HepG2 (cell line): ENCODE results near the gene SYMPK. TPM values are rescaled to one million over a fixed set of nuclear protein-coding genes. Genes with fewer than 3 reads are reported as not detected.

Experiments used
- ATAC-seq: fragments of 200-7000 bp; cut with Tn5 transposase; 3 replicates; pipeline ENCODE4 v1.9.1; 2020; ENCODE audit warnings: mild to moderate bottlenecking, moderate library complexity
- BruUV-seq: library from RNA; stranded (reverse); fragments of 400-500 nt; replicated peaks from 2 replicates; lab custom pipeline; 2021; lab: Mats Ljungman, UMichigan
- CTCF ChIA-PET: fragments of 300-600 bp; formaldehyde crosslinking; extraction: SDS; loops from one replicate; lab custom pipeline; 2021; ENCODE audit warnings: low total read pairs, inconsistent platforms, low intra/inter-chr PET ratio; lab: Yijun Ruan, JAX
- POLR2A ChIA-PET: fragments of 350-600 bp; sonication (Branson Sonifier 250); formaldehyde crosslinking; loops from one replicate; lab custom pipeline; 2020; ENCODE audit warnings: antibody characterized with exemption, inconsistent platforms; lab: Yijun Ruan, JAX
- DNase-seq: peaks from one replicate; pipeline ENCODE4 v3.0.0-alpha.2; 2015; ENCODE audit warnings: low spot score
- FAIRE-seq: peaks from 3 replicates; lab custom pipeline; 2011; peaks lifted over from hg19 to GRCh38; lab: Jason Lieb, UNC
- H2AFZ ChIP-seq: one replicate; pipeline ENCODE4 v1.6.1; 2011; ENCODE audit warnings: low read length, inconsistent platforms
- H3K27ac ChIP-seq: fragments of 300-600 bp; 3 replicates; pipeline ENCODE4 v1.8.0; 2011; ENCODE audit warnings: mixed run types, mild to moderate bottlenecking, mixed read lengths, low read length, inconsistent platforms; ENCODE audit not compliant: insufficient read depth; ENCODE audit errors: extremely low read length
- H3K27me3 ChIP-seq, 2 experiments: fragments of 200-600 bp in 1 of 2; 2 replicates in 1 of 2; 3 replicates in 1 of 2; pipeline versions ENCODE4 v1.6.0 to v1.8.0; 2011; ENCODE audit warnings: low read length in 2 of 2, mild to moderate bottlenecking in 2 of 2, moderate library complexity in 2 of 2, inconsistent platforms in 1 of 2; ENCODE audit not compliant: insufficient read depth in 2 of 2, control insufficient read depth in 1 of 2
- H3K36me3 ChIP-seq, 2 experiments: fragments of 200-600 bp in 1 of 2; replicated peaks in 1 of 2; 2 replicates in 1 of 2; 3 replicates in 1 of 2; pipeline versions ENCODE4 v1.5.1 to v1.8.0; 2011; ENCODE audit warnings: low read length in 2 of 2, inconsistent platforms in 1 of 2; ENCODE audit not compliant: insufficient read depth in 2 of 2, control insufficient read depth in 1 of 2
- H3K4me1 ChIP-seq: 2 replicates; pipeline ENCODE4 v1.5.1; 2012; ENCODE audit warnings: low read length, inconsistent platforms; ENCODE audit not compliant: insufficient read depth
- H3K4me2 ChIP-seq: 2 replicates; pipeline ENCODE4 v1.6.0; 2011; ENCODE audit warnings: low read depth, low read length, inconsistent platforms
- H3K4me3 ChIP-seq, 3 experiments: fragments of 200-600 bp in 1 of 3; sonication (generic), shearing (Covaris generic) in 1 of 3; replicated peaks in 1 of 3; 2 replicates each; pipeline ENCODE4 v1.5.1; 2011 to 2016; ENCODE audit warnings: low read length in 3 of 3, inconsistent platforms in 2 of 3, low read depth in 2 of 3, mild to moderate bottlenecking in 2 of 3, control low read depth in 1 of 3, mixed read lengths in 1 of 3; ENCODE audit not compliant: insufficient read depth in 1 of 3
- H3K79me2 ChIP-seq: one replicate; pipeline ENCODE4 v1.6.1; 2011; ENCODE audit warnings: low read length, inconsistent platforms; ENCODE audit not compliant: insufficient read depth
- H3K9ac ChIP-seq: 2 replicates; pipeline ENCODE4 v1.6.0; 2011; ENCODE audit warnings: mild to moderate bottlenecking, low read depth, low read length, inconsistent platforms; ENCODE audit not compliant: insufficient read depth
- H3K9me3 ChIP-seq: 2 replicates; pipeline ENCODE4 v1.5.1; 2012; ENCODE audit warnings: mild to moderate bottlenecking, low read length
- H4K20me1 ChIP-seq: 2 replicates; pipeline ENCODE4 v1.6.0; 2011; ENCODE audit warnings: inconsistent platforms, mild to moderate bottlenecking, low read length, moderate library complexity; ENCODE audit not compliant: insufficient read depth
- AKAP8 ChIP-seq: sonication (generic); formaldehyde crosslinking; IDR thresholded peaks from 2 replicates; pipeline ENCODE4 v1.5.1; 2020; ENCODE audit warnings: mild to moderate bottlenecking, missing genetic modification reagents
- EHMT2 ChIP-seq: fragments of 200-600 bp; sonication (generic); IDR thresholded peaks from 2 replicates; pipeline ENCODE4 v1.7.0; 2017; ENCODE audit warnings: antibody characterized with exemption, low read depth, low read length, borderline replicate concordance
- FOXM1 ChIP-seq: sonication (generic); formaldehyde crosslinking; IDR thresholded peaks from 2 replicates; pipeline ENCODE4 v1.5.0; 2020; ENCODE audit warnings: missing genetic modification reagents
- KDM5A ChIP-seq: fragments of 200-600 bp; sonication (generic); IDR thresholded peaks from 2 replicates; pipeline ENCODE4 v1.7.0; 2018; ENCODE audit warnings: antibody characterized with exemption, mild to moderate bottlenecking, low read length, borderline replicate concordance
- MEF2D ChIP-seq: sonication (generic); formaldehyde crosslinking; IDR thresholded peaks from 2 replicates; pipeline ENCODE4 v1.5.1; 2020; ENCODE audit warnings: mild to moderate bottlenecking, missing genetic modification reagents
- NKX3-1 ChIP-seq: sonication (generic); formaldehyde crosslinking; IDR thresholded peaks from 2 replicates; pipeline ENCODE4 v1.5.0; 2020; ENCODE audit warnings: missing genetic modification reagents
- NR2F2 ChIP-seq: IDR thresholded peaks from 2 replicates; pipeline ENCODE4 v1.6.1; 2012; ENCODE audit warnings: low read depth, inconsistent platforms, borderline replicate concordance
- RORA ChIP-seq: sonication (generic); formaldehyde crosslinking; IDR thresholded peaks from 2 replicates; pipeline ENCODE4 v1.5.0; 2020; ENCODE audit warnings: mild to moderate bottlenecking, missing genetic modification reagents, moderate library complexity
- SETDB1 ChIP-seq: sonication (generic); formaldehyde crosslinking; IDR thresholded peaks from 2 replicates; pipeline ENCODE4 v1.5.1; 2020; ENCODE audit warnings: missing genetic modification reagents, mild to moderate bottlenecking, borderline replicate concordance
- SOX13 ChIP-seq, 3 experiments: fragments of 450-650 bp in 1 of 3; sonication (generic) in 1 of 3; formaldehyde crosslinking in 1 of 3; IDR thresholded peaks in 2 of 3; conservative IDR thresholded peaks in 1 of 3; 2 replicates each; pipeline versions ENCODE4 v1.5.0 to v1.6.1; 2016 to 2020; ENCODE audit warnings: antibody characterized with exemption in 1 of 3, mild to moderate bottlenecking in 1 of 3, missing compliant biosample characterization in 1 of 3, missing genetic modification reagents in 1 of 3, moderate library complexity in 1 of 3
- TFDP1 ChIP-seq: IDR thresholded peaks from 2 replicates; pipeline ENCODE4 v1.6.1; 2016; ENCODE audit warnings: missing compliant biosample characterization, missing genetic modification reagents, borderline replicate concordance
- TRIM24 ChIP-seq: sonication (generic); formaldehyde crosslinking; IDR thresholded peaks from 2 replicates; pipeline ENCODE4 v1.8.0; 2022; ENCODE audit warnings: mild to moderate bottlenecking, missing genetic modification reagents
- WIZ ChIP-seq: sonication (generic); formaldehyde crosslinking; IDR thresholded peaks from 2 replicates; pipeline ENCODE4 v1.5.1; 2020; ENCODE audit warnings: mild to moderate bottlenecking, missing genetic modification reagents
- ZBTB20 ChIP-seq: sonication (generic); formaldehyde crosslinking; IDR thresholded peaks from 2 replicates; pipeline ENCODE4 v1.8.1; 2023; ENCODE audit warnings: missing genetic modification reagents, low read depth, mild to moderate bottlenecking, borderline replicate concordance
- ZNF317 ChIP-seq: sonication (generic); formaldehyde crosslinking; IDR thresholded peaks from 2 replicates; pipeline ENCODE4 v1.5.0; 2020; ENCODE audit warnings: mild to moderate bottlenecking, missing genetic modification reagents
- ZNF337 ChIP-seq: sonication (generic); formaldehyde crosslinking; IDR thresholded peaks from 2 replicates; pipeline ENCODE4 v1.5.1; 2020; ENCODE audit warnings: missing genetic modification reagents, low read depth, mild to moderate bottlenecking, borderline replicate concordance
- ZNF451 ChIP-seq: sonication (generic); formaldehyde crosslinking; IDR thresholded peaks from 2 replicates; pipeline ENCODE4 v1.5.0; 2020; ENCODE audit warnings: mild to moderate bottlenecking, missing genetic modification reagents
- ZNF567 ChIP-seq: sonication (generic); formaldehyde crosslinking; IDR thresholded peaks from 2 replicates; pipeline ENCODE4 v1.8.1; 2023; ENCODE audit warnings: mild to moderate bottlenecking, missing genetic modification reagents, borderline replicate concordance
- ZNF605 ChIP-seq: sonication (generic); formaldehyde crosslinking; IDR thresholded peaks from 2 replicates; pipeline ENCODE4 v1.8.0; 2022; ENCODE audit warnings: mild to moderate bottlenecking, missing genetic modification reagents
- ZNF891 ChIP-seq: sonication (generic); formaldehyde crosslinking; IDR thresholded peaks from 2 replicates; pipeline ENCODE4 v1.5.0; 2020; ENCODE audit warnings: mild to moderate bottlenecking, missing genetic modification reagents
- ZSCAN31 ChIP-seq: sonication (generic); formaldehyde crosslinking; IDR thresholded peaks from 2 replicates; pipeline ENCODE4 v1.5.0; 2020; ENCODE audit warnings: low read depth, mild to moderate bottlenecking, missing genetic modification reagents
- WGBS: methylation state at CpG from one replicate; pipeline ENCODE4 v1.1.6; 2017; ENCODE audit warnings: low lambda C conversion rate; 5-methylcytosine and 5-hydroxymethylcytosine counted together
- in situ Hi-C: cut with HindIII; loops from 2 replicates; pipeline ENCODE4 v1.10.0; 2017; ENCODE audit warnings: low pct_unique_long_range_greater_than_20kb; ENCODE audit not compliant: extremely low pct_ligation_motif_present
- intact Hi-C: fragments of 100-400 bp; cut with micrococcal nuclease; formaldehyde crosslinking; loops from one replicate; pipeline ENCODE4 v1.10.0; 2022; ENCODE audit not compliant: unreplicated experiment
- polyA plus RNA-seq, 8 experiments: library from polyadenylated mRNA; depleted of rRNA in 3 of 8; stranded (reverse) in 7 of 8; unstranded in 1 of 8; fragments of >200 nt; fragmentation: Illumina TruSeq in 4 of 8; extraction: Trizol in 4 of 8; gene quantifications; 2 replicates each; pipeline versions ENCODE4 v1.2.1 to v1.2.3, GENCODE V29; 2011 to 2016; ENCODE audit warnings: low read depth in 4 of 8, missing spikeins in 1 of 8, mixed read lengths in 1 of 8; ENCODE audit not compliant: insufficient read depth in 1 of 8
- total RNA-seq, 5 experiments: library from RNA; depleted of rRNA; stranded (reverse); fragments of >200 nt; fragmentation: Illumina TruSeq; extraction: Trizol; gene quantifications; 2 replicates each; pipeline ENCODE4 v1.2.3, GENCODE V29; 2016; ENCODE audit warnings: low read depth in 1 of 5
- TF ChIP-seq, protein P1 (sequence below): sonication (generic); formaldehyde crosslinking; IDR thresholded peaks from 2 replicates; pipeline ENCODE4 v1.8.1; 2023; ENCODE audit warnings: mild to moderate bottlenecking, missing genetic modification reagents, borderline replicate concordance
- TF ChIP-seq, protein P2 (sequence below): sonication (generic); formaldehyde crosslinking; IDR thresholded peaks from 2 replicates; pipeline ENCODE4 v1.4.0; 2020; ENCODE audit warnings: missing genetic modification reagents

Gene SYMPK
- total and polyA plus RNA-seq, 2 of the 13 experiments (the other 11 are each of a cell fraction or from before 2014, with no cell fraction given) = 21.9 to 55.7 TPM

GRCh38 chr19:45824041-45824471, 38.9 kb downstream of the SYMPK start (continued):
- TF ChIP-seq, protein P1, sequence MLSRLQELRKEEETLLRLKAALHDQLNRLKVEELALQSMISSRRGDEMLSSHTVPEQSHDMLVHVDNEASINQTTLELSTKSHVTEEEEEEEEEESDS (CRISPR knock-in tag) = no peak
- TF ChIP-seq ZNF317 (no peak), ZSCAN31 (CRISPR knock-in tag) (no peak), ZNF567 (no peak), RORA (no peak), ZBTB20 (CRISPR knock-in tag) (no peak), KDM5A (no peak), ZNF891 (CRISPR knock-in tag) (no peak)
- TF ChIP-seq, all 625 proteins: peak for 2

DNA sequence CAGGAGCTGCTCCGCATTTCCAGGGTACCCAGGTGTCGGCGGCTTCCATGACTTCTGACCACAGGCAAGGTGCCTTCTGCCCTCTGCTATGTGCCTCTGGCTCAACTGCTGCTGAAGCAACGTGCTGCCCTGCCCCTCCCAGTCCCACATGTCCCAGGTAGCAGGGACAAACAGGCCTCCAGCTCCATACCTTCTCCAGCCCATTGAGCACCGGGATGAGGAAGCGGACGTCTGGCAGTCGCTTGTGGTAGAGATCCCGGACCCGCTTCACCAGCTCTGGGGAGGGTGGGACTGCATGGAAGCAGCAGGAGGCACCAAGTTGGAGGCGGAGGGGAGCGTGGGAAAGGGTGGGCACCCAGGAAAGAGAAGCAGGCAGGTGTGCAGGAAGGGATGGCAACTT, 39.8 kb downstream of the SYMPK start:
- no peak for ATAC-seq
- DNase-seq = no peak
- Histone ChIP-seq H3K27me3 (no peaks in the 10 kb centered on the region), H3K9me3 (no peaks in the 10 kb centered on the region), H3K79me2 (no peaks in the 10 kb centered on the region), H3K4me1 (no peaks in the 10 kb centered on the region), H3K27ac (no peak overlapping the region), H3K4me3 (no peak overlapping the region), H4K20me1 (no peaks in the 10 kb centered on the region), H2AFZ (no peak overlapping the region), H3K9ac (no peak overlapping the region), H3K4me2 (no peak overlapping the region), H3K36me3 (peaks cover 26 to 68% of the 10 kb centered on the region in 2 experiments)
- POLR2A ChIA-PET = interaction anchor here (0.7 kb wide), 1 partner anchor 40 kb away, joined by 3 read pairs; the partner anchor contains the start of gene SYMPK
- no peak for FAIRE-seq
- BruUV-seq = no TSS peak
- intact Hi-C loops (no loop called here), in situ Hi-C loops (no loop called here)
- CTCF ChIA-PET = no interaction called here
- no peak for TF ChIP-seq FOXM1 (CRISPR knock-in tag)
- no peak for TF ChIP-seq WIZ (CRISPR knock-in tag)
- TF ChIP-seq ZNF451 (CRISPR knock-in tag) = no peak
- no peak for TF ChIP-seq NKX3-1
- TF ChIP-seq TFDP1 (CRISPR knock-in tag) = no peak
- TF ChIP-seq AKAP8 (CRISPR knock-in tag) = no peak
- TF ChIP-seq, protein P2, sequence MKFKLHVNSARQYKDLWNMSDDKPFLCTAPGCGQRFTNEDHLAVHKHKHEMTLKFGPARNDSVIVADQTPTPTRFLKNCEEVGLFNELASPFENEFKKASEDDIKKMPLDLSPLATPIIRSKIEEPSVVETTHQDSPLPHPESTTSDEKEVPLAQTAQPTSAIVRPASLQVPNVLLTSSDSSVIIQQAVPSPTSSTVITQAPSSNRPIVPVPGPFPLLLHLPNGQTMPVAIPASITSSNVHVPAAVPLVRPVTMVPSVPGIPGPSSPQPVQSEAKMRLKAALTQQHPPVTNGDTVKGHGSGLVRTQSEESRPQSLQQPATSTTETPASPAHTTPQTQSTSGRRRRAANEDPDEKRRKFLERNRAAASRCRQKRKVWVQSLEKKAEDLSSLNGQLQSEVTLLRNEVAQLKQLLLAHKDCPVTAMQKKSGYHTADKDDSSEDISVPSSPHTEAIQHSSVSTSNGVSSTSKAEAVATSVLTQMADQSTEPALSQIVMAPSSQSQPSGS (CRISPR knock-in tag) = no peak
- no peak for TF ChIP-seq SOX13 (IDR thresholded peaks at IDR 0.05)
- TF ChIP-seq SOX13 (CRISPR knock-in tag; conservative IDR thresholded peaks at IDR 0.05 in 1 of 2, IDR thresholded peaks at IDR 0.05 in 1 of 2) = no peak
- no peak for TF ChIP-seq MEF2D (CRISPR knock-in tag)
- TF ChIP-seq EHMT2 = no peak
- no peak for TF ChIP-seq ZNF337
- TF ChIP-seq ZNF605 (CRISPR knock-in tag) = no peak
- TF ChIP-seq SETDB1 (CRISPR knock-in tag) = no peak
- no peak for TF ChIP-seq TRIM24 (CRISPR knock-in tag)
- no peak for TF ChIP-seq NR2F2
- 98% methylated on average over 12 of the region's 12 CpGs for WGBS
